ENCODE results near the gene CCT7. TPM values are rescaled to one million over a fixed set of nuclear protein-coding genes. Genes with fewer than 3 reads are reported as not detected.

Gene CCT7
- total and polyA plus RNA-seq, 2 donors (not counting 3 experiments of a cell fraction or from before 2014, with no cell fraction given) = 343 to 362 TPM

DNA sequence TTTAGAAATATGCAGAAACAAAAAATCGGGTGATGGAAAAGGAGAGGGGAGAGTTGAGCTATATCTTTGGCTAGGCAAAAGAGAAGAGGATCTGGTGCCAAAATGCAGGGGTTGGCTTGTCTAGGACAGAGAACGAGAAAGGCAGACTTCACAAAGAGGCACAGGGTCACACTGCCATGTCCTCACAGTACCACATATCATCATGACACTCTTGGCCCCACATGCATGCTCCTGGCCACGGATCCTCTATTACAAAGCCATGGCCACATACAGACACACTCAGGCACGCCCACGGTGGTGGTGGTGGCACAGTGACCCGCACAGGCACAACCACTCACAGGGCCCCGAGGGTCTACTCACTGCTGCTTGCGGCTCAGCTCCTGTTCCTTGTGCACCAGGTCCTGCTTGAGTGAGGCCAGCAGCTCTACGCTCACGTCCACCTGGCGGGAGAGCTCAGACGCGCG, 34.3 kb downstream of the CCT7 start:
- Histone ChIP-seq H3K9me1 (replicated peaks; ENCODE audit: control insufficient read depth, extremely low read depth, insufficient read depth, low read length) (no peaks in the 10 kb centered on the region), H3K4me1 (ENCODE audit: control insufficient read depth, extremely low read depth, insufficient read depth, low read length) (no peaks in the 10 kb centered on the region), H2AFZ (ENCODE audit: low read depth, low read length) (no peak overlapping the region), H3K79me2 (ENCODE audit: control insufficient read depth, insufficient read depth, low read length) (no peaks in the 10 kb centered on the region), H4K20me1 (replicated peaks; ENCODE audit: control insufficient read depth, extremely low read depth, insufficient read depth, low read length) (no peaks in the 10 kb centered on the region), H3K4me3 (replicated peaks in 1 of 3; ENCODE audit: insufficient read depth in 1 of 3, low read depth in 1 of 3, low read length in 3 of 3) (no peak overlapping the region), H3K9ac (replicated peaks; ENCODE audit: extremely low read depth, insufficient read depth, low read length) (no peak overlapping the region), H3K9me3 (replicated peaks; ENCODE audit: control insufficient read depth, insufficient read depth, low read length) (no peaks in the 10 kb centered on the region), H3K36me3 (ENCODE audit: control insufficient read depth in 2 of 2, extremely low read depth in 1 of 2, insufficient read depth in 2 of 2, low read length in 2 of 2) (no peaks in the 10 kb centered on the region), H3K27me3 (ENCODE audit: control insufficient read depth in 2 of 2, insufficient read depth in 2 of 2, low read length in 2 of 2) (peaks cover 40 to 48% of the 10 kb centered on the region in 2 experiments), H3K4me2 (ENCODE audit: insufficient read depth, low read length) (no peak overlapping the region), H3K27ac (ENCODE audit: insufficient read depth, low read depth, low read length) (no peak overlapping the region)
- TF ChIP-seq POLR2AphosphoS5 (IDR thresholded peaks at IDR 0.05; ENCODE audit: insufficient read depth, low read depth, low read length) (no peak), EZH2 (IDR thresholded peaks at IDR 0.05; ENCODE audit: borderline replicate concordance, low read depth, low read length, severe bottlenecking) (no peak), GATA2 (IDR thresholded peaks at IDR 0.05; ENCODE audit: insufficient read depth, insufficient read length, low read depth, low read length) (no peak), JUN (IDR thresholded peaks at IDR 0.05; ENCODE audit: borderline replicate concordance, insufficient read depth, insufficient read length, low read depth) (no peak), POLR2A (IDR thresholded peaks at IDR 0.05; ENCODE audit: low read depth, low read length) (no peak), MYC (IDR thresholded peaks at IDR 0.05; ENCODE audit: low read depth, low read length) (no peak), FOS (IDR thresholded peaks at IDR 0.05; ENCODE audit: borderline replicate concordance, insufficient read depth, low read length) (no peak)
- TF ChIP-seq, protein P1, sequence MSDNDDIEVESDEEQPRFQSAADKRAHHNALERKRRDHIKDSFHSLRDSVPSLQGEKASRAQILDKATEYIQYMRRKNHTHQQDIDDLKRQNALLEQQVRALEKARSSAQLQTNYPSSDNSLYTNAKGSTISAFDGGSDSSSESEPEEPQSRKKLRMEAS (IDR thresholded peaks at IDR 0.05; ENCODE audit: insufficient read depth, insufficient read length) = no peak
- TF ChIP-seq, protein P2, sequence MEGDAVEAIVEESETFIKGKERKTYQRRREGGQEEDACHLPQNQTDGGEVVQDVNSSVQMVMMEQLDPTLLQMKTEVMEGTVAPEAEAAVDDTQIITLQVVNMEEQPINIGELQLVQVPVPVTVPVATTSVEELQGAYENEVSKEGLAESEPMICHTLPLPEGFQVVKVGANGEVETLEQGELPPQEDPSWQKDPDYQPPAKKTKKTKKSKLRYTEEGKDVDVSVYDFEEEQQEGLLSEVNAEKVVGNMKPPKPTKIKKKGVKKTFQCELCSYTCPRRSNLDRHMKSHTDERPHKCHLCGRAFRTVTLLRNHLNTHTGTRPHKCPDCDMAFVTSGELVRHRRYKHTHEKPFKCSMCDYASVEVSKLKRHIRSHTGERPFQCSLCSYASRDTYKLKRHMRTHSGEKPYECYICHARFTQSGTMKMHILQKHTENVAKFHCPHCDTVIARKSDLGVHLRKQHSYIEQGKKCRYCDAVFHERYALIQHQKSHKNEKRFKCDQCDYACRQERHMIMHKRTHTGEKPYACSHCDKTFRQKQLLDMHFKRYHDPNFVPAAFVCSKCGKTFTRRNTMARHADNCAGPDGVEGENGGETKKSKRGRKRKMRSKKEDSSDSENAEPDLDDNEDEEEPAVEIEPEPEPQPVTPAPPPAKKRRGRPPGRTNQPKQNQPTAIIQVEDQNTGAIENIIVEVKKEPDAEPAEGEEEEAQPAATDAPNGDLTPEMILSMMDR (IDR thresholded peaks at IDR 0.05; ENCODE audit: extremely low read depth in 1 of 2, insufficient read depth in 1 of 2, low read depth in 1 of 2, low read length in 2 of 2) = no peak
- ChIA-PET CTCF (interaction anchor here (0.8 to 1.8 kb wide), 5 partner anchors 9 to 23 kb away, joined by 3 to 6 read pairs (median 4); no protein-coding TSS in a partner anchor), POLR2A (no interaction called here)
- BruUV-seq (replicated peaks) = no TSS peak
- FAIRE-seq (no peak), DNase-seq (ENCODE audit: low read depth, low spot score) (no peak)
- intact Hi-C loops (cut with micrococcal nuclease) = no loop called here
- dilution Hi-C loops (cut with MboI; ENCODE audit: extremely low pct_ligation_motif_present, low sequenced_read_pairs) = no loop called here

Measured in endothelial cell of umbilical vein (primary cell).